HG02970 (cell line): ENCODE data around the gene FAR1.
A peak's percentile ranks its signal among the peaks of the same experiment; 100 is the strongest.
"Not testable (repeated sequence)": the region's sequence is repeated elsewhere in the genome, so short reads cannot be mapped to it uniquely, and the experiment has no call there.

Source experiments
- ATAC-seq: cut with Tn5 transposase; IDR thresholded peaks from one replicate; pipeline ENCODE4 v1.9.1; 2021; ENCODE audit warnings: mild to moderate bottlenecking, moderate library complexity, moderate number of reproducible peaks; ENCODE audit not compliant: unreplicated experiment, low FRiP score

The FAR1 gene, protein sequence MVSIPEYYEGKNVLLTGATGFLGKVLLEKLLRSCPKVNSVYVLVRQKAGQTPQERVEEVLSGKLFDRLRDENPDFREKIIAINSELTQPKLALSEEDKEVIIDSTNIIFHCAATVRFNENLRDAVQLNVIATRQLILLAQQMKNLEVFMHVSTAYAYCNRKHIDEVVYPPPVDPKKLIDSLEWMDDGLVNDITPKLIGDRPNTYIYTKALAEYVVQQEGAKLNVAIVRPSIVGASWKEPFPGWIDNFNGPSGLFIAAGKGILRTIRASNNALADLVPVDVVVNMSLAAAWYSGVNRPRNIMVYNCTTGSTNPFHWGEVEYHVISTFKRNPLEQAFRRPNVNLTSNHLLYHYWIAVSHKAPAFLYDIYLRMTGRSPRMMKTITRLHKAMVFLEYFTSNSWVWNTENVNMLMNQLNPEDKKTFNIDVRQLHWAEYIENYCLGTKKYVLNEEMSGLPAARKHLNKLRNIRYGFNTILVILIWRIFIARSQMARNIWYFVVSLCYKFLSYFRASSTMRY

DNA sequence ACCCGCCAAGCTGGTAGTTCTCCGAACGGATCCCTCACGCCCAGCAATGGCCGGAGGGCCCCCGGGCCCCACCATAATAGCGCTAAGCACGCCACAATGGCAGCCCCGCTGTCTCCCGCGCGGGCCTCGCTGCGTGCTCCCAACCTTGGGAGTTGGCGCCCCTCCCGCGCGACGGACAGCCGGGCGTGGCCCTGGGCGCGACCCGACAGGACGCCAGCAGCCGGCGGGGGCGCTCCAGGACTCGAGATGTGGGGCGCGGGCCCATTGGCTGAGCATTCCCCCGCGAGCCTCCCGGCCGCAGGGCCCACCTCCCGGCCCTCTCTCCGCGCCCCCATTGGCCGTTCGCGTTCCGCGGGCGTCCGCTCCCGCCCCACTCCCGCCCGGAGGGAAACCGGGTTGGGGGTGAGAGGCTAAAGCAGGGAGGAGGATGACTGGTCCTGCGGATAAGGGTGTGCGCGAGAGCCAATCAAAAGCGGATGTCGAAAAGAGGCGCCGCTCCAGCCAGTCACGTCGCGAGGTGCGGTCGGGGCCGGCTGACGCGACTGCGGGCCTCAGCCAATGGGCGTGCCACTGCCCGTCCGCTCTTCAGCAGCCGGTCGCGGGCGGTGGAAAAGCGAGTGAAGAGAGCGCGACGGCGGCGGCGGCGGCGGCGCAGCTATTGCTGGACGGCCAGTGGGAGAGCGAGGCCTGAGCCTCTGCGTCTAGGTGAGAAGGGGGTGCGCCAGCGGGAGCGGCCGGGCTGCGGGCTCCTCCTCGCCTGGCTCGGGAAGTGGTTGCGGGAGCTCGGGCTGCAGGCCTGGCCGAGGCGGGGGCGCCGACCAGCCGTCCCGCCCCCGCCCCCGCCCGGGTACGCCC, at the start of gene FAR1:
TSS of gene FAR1 (plus strand) at position 567 of the 855 bp plus-strand sequence. CDS start 26,098 bp downstream, outside the sequence.
- ATAC-seq: peak; percentile 96

DNA sequence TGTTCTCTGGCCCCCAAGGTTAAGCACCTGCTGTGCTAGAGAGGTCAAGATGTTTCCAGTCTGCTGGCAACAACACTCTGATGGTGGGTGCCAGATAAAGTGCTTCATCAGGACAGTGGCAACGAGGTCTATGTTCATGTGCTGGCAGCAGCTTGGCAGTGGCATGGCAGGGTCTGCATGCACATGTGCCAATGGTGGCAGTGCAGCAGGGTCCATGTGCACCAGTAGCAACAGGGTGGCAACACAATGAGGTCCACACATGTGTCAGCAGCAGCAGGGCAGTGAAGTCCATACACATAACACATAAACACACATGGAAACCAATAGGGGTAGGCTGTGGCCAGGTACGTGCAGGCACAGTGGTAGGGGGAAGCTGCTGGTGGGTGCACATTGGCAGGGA, 48.4 kb upstream of the FAR1 start:
- no peak for ATAC-seq

DNA sequence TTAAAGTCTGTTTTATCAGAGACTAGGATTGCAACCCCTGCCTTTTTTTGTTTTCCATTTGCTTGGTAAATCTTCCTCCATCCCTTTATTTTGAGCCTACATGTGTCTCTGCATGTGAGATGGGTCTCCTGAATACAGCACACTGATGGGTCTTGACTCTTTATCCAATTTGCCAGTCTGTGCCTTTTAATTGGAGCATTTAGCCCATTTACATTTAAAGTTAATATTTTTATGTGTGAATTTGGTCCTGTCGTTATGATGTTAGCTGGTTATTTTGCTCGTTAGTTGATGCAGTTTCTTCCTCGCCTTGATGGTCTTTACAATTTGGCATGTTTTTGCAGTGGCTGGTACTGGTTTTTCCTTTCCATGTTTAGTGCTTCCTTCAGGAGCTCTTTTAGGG, 41.6 kb upstream of the FAR1 start:
- not testable (repeated sequence) for ATAC-seq

DNA sequence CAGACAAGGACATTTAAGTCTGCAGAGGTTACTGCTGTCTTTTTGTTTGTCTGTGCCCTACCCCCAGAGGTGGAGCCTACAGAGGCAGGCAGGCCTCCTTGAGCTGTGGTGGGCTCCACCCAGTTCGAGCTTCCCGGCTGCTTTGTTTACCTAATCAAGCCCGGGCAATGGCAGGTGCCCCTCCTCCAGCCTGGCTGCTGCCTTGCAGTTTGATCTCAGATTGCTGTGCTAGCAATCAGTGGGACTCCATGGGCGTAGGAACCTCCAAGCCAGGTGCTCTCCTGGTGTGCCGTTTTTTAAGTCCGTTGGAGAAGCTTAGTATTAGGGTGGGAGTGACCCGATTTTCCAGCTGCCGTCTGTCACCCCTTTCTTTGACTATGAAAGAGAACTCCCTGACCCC, 39.8 kb upstream of the FAR1 start:
- ATAC-seq: not testable (repeated sequence)

DNA sequence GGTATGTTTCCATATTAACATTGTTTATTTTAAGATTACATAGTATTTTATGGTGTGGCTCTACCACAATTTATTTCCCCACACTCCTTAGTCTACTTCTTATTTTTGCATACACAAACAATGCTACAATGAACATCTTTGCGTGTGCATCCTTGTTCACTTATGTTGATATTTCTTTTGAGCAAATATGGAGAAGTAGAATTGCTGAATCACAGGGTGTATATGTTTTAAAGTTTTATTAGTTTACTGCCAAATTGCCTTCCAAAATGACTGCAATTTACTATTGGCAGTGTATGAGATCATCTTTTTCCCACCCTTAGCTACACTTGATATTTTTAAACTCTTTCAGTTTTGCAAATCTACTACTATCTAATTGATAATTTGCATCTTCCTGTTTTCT, 38.7 kb upstream of the FAR1 start:
- ATAC-seq: no peak

DNA sequence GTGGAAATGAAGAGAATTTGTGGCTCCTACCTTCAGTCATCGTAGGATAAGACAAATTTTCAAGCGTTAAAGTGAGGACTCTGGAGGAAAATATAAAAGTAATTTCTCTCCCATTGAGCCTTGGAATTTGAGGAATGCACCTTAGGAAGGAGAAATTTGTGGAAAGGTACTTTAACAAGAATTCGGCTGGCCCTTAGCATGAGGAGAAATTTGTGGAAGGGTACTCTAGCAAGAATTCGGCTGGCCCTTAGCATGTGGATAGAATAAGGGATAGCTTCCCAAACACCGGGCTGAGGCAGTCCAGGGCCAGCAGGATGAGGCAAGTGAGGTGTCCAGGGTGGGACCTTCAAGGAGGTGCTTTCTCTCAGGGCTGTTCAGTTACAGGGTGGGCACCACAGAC, 33.2 kb upstream of the FAR1 start:
- no peak for ATAC-seq

DNA sequence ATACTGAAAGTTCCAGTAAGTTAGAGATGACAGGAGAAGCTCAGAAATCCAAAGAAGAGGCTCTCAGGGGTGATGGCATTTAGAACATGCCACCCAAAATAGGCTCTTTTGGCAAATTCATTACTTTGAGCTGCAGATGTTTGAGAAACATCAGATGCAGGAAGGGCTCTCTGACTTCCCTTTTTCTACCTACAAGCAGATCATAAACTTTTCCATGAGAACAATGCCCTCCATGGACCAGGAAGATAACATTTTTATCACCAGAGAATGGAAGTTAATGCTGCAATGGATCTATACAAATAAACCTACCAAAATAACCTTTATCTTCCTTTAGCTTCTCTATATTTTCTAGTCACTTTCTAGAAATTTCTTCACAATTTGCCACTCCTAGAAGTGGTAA, 32.7 kb upstream of the FAR1 start:
- ATAC-seq: no peak

DNA sequence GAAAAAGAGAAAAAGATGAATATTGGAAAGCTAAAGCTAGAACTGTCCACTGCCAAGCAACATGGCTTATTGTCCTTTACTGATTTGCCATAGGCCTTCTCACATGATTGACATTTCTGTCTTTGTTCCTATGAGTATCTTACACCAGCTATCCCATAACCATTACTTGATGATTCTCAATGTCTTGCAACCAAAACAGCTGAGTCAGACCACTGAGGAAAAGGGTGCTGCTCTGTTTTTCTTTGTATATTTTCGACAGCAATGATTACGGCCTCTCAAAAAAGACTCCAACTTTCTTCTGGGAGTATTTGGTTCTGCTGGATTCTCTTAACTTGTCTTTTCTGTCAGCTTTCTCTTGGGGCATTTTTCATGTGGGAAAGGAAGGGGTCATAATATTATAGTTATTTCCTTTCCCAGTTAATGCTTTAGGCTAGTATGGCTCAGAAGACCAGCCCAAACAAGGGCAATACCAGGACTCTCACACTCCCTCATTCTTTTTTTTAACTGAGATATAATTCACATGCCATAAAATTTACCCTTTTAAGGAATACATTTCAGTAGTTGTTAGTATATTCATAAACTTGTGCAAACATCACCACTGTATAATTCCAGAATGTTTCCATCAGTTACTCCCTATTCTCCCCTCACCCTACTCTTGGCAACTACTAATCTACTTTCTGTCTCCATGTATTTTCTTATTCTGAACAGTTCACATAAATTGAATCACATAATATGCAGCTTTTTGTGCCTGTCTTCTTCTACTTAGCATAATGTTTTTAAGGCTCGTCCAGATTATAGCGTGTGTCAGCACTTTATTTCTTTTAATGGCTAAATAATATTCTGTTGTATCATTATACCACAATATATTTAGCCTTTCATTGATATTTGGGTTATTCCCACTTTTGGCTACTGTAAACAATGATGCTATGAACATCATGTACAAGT, 31.1 kb upstream of the FAR1 start:
- ATAC-seq: no peak

DNA sequence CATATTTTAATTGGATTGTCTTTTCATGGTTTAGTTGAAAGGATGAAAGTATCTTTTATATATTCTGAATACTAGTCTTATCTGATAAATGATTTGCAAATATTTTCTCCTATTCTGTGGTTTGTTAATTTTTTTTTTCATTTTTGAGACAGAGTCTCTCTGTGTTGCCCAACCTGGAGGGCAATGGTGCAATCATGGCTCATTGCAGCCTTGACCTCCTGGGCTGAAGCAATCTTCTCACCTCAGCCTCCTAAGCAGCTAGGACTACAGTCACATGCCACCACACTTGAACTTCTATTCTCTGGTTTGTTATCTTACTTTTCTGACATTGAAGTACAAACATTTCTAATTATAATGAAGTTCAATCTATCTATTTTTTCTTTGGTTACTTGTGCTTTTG, 30.0 kb upstream of the FAR1 start:
- no peak for ATAC-seq

DNA sequence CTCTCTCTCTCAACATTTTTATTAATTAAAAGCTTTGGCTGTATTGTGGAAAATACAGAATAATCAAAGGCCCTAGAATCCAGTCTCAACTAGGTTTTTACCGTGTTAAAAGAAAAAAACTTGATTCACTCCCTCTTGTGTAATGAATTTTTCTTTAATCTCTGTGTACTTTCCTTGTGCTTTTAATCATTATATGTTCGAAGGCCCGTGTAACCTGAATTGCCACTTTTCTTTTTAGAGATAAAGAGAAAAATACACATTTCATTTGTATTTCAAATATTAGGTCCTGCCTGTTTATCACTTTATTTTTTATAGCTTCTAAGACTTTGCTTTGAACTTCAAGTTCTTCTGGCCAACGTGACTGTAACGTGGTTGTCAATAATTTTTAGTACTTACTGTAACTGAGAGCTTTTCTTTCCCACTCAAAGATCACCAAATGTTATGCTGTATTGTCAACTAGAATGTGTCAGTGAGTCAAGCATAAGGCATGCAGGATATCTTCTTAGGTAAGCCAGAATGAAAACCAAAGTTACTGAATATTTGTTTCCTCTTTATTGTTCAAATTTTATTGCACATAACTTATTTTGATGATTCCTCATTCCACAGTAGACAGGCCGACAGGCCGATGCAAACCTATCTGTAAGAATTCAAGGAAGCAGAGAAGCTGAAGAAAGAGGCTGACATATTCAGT, 23.3 kb upstream of the FAR1 start:
- no peak for ATAC-seq

DNA sequence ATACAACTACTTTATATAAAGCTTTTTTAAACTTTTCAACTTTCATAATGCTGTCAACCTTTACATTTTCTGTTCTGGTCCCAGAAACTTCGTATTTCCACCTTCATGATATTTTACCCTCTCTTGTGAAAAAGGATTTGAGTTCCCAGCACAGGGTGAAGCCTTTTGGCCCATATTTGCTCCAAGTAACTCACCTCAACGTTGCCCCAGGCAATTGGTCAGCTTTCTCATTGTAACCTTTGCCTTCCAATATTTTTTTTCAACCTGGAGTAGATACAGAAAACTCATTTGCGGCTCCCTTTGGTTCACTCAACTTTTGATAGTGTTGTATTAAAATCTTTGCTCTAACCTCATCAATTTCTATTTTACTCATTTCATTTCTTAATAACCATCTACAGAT, 21.1 kb upstream of the FAR1 start:
- ATAC-seq: no peak

DNA sequence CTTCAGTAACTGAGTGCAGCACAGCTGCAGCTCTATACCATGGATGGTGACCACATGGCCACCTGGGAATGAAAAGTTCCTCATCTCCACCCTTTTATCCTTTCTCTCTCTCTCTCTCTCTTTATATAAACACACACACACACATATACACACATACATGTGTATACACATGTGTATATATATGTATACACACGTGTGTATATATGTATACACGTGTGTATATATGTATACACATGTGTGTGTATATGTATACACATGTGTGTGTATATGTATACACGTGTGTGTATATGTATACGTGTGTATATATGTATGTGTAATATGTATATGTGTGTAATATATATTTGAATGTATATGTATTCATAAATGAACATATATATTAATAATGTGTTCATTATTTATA, 18.8 kb upstream of the FAR1 start:
- no peak for ATAC-seq

DNA sequence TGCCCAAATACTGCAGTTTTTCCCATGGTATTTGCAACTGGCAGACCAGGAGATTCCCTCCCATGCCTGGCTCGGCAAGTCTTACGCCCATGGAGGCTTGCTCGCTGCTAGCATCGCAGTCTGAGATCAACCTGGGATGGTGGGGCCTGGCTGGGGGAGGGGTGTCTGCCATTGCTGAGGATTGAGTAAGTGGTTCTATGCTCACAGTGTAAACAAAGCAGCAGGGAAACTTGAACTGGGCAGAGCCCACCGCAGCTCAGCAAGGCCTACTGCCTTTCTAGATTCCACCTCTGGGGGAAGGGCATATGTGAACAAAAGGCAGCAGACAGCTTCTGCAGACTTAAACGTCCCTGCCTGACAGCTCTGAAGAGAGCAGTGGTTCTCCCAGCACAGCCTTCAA, 17.0 kb upstream of the FAR1 start:
- not testable (repeated sequence) for ATAC-seq

DNA sequence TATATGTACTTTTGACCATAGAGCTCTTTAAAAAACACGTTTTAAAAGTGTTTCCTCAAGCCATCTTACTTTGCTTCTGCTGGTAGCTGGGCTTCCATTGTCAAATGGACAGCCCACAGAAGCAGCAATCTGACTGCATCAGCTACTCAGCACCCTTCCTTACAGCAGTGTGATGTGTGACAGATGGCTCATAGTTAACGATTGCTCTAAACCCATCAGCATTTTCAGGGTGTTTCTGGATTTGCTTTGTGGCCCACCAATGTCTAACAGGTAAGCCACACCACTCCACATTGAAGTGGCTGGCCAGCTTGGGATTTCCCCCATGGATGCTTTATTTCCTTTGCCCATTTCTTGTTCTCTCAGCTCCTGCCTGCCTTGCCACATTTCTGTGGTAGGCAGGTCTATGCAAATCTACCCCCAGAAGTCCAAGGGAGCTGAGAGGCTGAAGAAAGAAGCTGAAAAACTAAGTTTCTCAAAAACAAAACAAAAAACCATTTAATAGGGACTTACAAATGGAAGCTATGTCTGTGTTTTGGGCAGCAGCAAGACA, 7.3 kb upstream of the FAR1 start:
- no peak for ATAC-seq

DNA sequence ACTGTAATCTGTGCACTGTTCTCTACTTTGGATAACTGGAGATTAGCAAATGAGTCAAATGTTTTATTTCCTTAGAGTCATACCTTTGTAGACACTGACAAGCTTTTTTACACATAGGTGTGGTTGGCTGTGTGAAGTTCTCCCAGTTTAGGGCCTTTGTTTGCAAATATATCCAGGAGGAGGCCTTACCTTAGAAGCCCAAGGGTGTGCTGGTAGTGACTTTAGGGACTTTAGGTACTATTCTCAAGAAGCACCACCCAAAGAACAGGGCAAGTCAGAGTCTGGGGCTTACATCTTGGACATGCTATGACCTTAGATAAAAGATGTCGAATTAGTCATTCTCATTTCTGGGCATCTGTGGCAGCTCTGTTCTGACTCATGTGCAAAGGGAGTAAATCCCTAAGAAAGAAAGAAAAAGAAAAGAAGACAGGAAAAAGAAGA, 4.8 kb upstream of the FAR1 start:
- no peak for ATAC-seq

DNA sequence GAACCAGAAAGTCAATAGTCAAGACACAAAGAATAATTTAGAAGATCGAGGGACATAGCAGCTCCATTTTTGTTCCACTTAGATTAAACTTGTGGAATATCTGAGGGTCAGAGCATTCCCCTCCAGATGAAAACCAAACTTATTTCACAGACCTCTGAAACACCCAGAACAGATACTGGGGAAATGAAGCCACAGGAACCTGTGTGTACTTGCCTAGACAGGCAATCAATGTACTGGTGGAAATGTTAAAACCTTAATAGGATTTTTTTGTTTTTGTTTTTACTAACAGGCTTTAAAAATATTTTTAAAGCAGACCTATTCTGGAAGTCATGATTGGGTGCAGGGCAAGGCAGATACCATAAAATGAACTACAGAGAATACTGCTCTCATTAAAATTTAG, 4.1 kb upstream of the FAR1 start:
- no peak for ATAC-seq

DNA sequence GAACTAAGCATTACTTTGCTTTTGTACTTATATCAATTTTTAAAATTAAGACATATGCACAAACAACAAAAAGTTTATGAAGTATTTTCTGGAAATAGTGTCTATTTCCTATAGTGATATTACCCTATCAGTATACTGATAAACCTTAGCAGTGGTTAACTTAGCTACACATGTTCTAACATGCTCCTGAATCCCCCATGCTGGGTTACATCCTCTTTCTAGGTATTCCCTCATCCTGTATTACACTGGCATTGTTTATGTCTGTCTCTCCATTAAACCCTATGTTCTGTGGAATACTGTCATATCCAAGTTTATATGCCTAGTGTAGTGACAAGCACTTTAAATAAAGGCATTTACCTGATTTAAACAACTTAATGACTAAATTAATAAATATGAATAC, 1.8 kb upstream of the FAR1 start:
- no peak for ATAC-seq

DNA sequence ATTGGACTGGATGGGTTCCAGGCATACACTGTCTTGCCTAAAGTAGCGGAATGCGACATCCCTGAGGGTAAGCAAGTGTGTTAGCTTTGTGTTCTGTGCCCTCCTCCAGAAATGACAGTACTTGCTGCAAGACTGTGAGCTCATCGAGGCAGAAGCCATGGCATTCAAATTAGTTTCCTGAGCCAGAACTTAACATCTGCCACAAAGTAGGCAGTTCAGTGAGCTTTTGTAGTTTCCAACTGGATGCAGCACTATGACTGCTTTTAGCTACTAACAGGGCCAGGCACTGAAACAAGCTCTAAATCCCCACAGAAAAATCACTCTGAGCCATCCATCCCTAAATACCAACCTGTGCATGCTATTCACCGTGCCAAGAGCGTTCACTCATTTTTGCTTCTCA, 1.2 kb upstream of the FAR1 start:
- no peak for ATAC-seq

DNA sequence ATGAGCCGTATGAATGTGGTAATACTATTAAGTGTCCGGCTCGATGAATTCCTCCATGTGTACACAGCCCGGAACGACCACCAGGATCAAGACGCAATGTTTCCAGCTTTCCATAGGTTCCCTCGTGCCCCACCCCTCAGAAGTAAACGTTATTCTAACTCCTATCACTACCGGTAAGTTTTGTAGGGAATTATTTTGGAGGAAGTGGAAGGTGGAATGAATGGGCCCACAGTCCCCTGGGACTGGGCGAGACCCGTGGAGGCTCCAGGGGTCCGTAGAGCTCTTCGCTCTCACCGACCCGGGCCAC, 720 bp upstream of the FAR1 start:
- ATAC-seq: no peak
